Astrocyte of the spinal cord (primary cell): Measurements from ENCODE around the gene GNA12.

Source experiments
- DNase-seq: peaks from one replicate; pipeline ENCODE4 v3.0.0; 2011; ENCODE audit warnings: low read depth, low spot score
- H3K4me3 ChIP-seq: 2 replicates; pipeline ENCODE4 v1.5.1; 2011; ENCODE audit warnings: low read depth, mild to moderate bottlenecking, low read length, moderate library complexity
- CTCF ChIP-seq: IDR thresholded peaks from 2 replicates; pipeline ENCODE4 v1.5.1; 2012; ENCODE audit warnings: low read depth, mild to moderate bottlenecking, low read length, inconsistent platforms
- in situ Hi-C: cut with HindIII; loops from 2 replicates; pipeline ENCODE4 v1.10.0; 2017; ENCODE audit warnings: low sequenced_read_pairs

GNA12 gene

GRCh38 chr7:2819161-2819953 is 24.8 kb downstream of the GNA12 start:
- no peak for TF ChIP-seq CTCF

GRCh38 chr7:2818653-2819052 is 25.5 kb downstream of the GNA12 start:
- no peak for TF ChIP-seq CTCF
- no peak for DNase-seq
- H3K4me3 ChIP-seq: no peak overlapping the region
- in situ Hi-C loops: no loop called here

More at GRCh38 chr7:2819161-2819953, 24.8 kb downstream of the GNA12 start:
- H3K4me3 ChIP-seq: no peak overlapping the region
- no peak for DNase-seq
- in situ Hi-C loops: no loop called here

GRCh38 chr7:2818121-2818520 is 26.0 kb downstream of the GNA12 start:
- no peak for TF ChIP-seq CTCF

GRCh38 chr7:2817456-2817855 is 26.7 kb downstream of the GNA12 start:
- in situ Hi-C loops: no loop called here
- TF ChIP-seq CTCF: no peak
- no peak overlapping the region for H3K4me3 ChIP-seq
- no peak for DNase-seq

More at GRCh38 chr7:2818121-2818520, 26.0 kb downstream of the GNA12 start:
- in situ Hi-C loops: no loop called here
- DNase-seq: no peak
- H3K4me3 ChIP-seq: no peak overlapping the region

- in situ Hi-C loops: no loop called here
- TF ChIP-seq CTCF: no peak
- no peak overlapping the region for H3K4me3 ChIP-seq
- DNase-seq: no peak
These were observed 28.2 kb downstream of the GNA12 start for GRCh38 chr7:2815875-2816245.

GRCh38 chr7:2814946-2815874 is 28.9 kb downstream of the GNA12 start:
- in situ Hi-C loops: no loop called here
- no peak overlapping the region for H3K4me3 ChIP-seq

More at GRCh38 chr7:2814946-2815874, 28.9 kb downstream of the GNA12 start:
- no peak for TF ChIP-seq CTCF
- DNase-seq: peak; percentile 82
